ENCODE measurements around the gene FASTK. TPM values are rescaled to one million over a fixed set of nuclear protein-coding genes. Genes with fewer than 3 reads are reported as not detected.
A peak's percentile ranks its signal among the peaks of the same experiment; 100 is the strongest.

Gene FASTK
- total RNA-seq, 4 donors from 2014 or later, result 121 to 241 (median 144) TPM

- DNase-seq, result no peak
- H3K27me3 ChIP-seq, result no peaks in the 10 kb centered on the region
- H3K4me1 ChIP-seq, result peaks cover 19 to 41% (median 37%) of the 10 kb centered on the region in 4 donors
- H3K36me3 ChIP-seq, result peaks cover 0 to 44% (median 8%) of the 10 kb centered on the region in 4 donors
- in situ Hi-C loops (cut with MboI; ENCODE audit: low pct_ligation_motif_present in 1 of 4, low pct_unique_long_range_greater_than_20kb in 1 of 4, low sequenced_read_pairs in 3 of 4) (no loop called here), intact Hi-C loops (cut with DNase I; ENCODE audit: low total_unique reads) (no loop called here)
- 97 to 100% methylated on average over 6 to 18 of the region's 18 CpGs for WGBS, 2 donors (ENCODE audit: low coverage in 1 of 2)
- H3K27ac ChIP-seq, result no peak overlapping the region
- TF ChIP-seq, protein P1, sequence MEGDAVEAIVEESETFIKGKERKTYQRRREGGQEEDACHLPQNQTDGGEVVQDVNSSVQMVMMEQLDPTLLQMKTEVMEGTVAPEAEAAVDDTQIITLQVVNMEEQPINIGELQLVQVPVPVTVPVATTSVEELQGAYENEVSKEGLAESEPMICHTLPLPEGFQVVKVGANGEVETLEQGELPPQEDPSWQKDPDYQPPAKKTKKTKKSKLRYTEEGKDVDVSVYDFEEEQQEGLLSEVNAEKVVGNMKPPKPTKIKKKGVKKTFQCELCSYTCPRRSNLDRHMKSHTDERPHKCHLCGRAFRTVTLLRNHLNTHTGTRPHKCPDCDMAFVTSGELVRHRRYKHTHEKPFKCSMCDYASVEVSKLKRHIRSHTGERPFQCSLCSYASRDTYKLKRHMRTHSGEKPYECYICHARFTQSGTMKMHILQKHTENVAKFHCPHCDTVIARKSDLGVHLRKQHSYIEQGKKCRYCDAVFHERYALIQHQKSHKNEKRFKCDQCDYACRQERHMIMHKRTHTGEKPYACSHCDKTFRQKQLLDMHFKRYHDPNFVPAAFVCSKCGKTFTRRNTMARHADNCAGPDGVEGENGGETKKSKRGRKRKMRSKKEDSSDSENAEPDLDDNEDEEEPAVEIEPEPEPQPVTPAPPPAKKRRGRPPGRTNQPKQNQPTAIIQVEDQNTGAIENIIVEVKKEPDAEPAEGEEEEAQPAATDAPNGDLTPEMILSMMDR (IDR thresholded peaks at IDR 0.05), result no peak
- TF ChIP-seq EP300 (IDR thresholded peaks at IDR 0.05; ENCODE audit: low read depth), result no peak
- no peak for TF ChIP-seq POLR2AphosphoS5 (IDR thresholded peaks at IDR 0.05)
- no peak for TF ChIP-seq POLR2A (IDR thresholded peaks at IDR 0.05)
- H3K4me3 ChIP-seq, result no peak overlapping the region
- no peaks in the 10 kb centered on the region for H3K9me3 ChIP-seq
These were observed 16.2 kb downstream of the FASTK start for GRCh38 chr7:151064454-151064853.

DNA sequence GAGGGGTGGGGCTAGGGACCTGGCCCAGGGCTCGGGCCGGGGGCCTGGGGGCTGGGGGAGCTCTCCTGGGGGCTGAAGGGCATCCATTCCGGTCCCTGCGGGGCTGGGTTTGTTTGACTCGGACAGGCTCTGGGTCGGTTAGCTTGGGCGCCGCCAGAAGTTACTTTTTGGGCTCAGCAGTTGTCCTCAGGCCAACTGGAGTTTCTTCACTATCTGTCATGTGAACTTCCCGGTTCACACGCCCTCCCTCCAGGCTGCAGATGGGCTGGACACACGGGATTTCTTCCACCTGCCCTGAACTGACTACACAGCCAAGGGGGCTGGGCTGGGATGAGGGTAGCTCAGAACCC lies 17.4 kb downstream of the FASTK start:
- intact Hi-C loops (cut with DNase I; ENCODE audit: low total_unique reads), result no loop called here
- H3K4me3 ChIP-seq, result peak overlapping the region in 3 of 4 donors; percentile 18 to 45 (median 35)
- DNase-seq, result no peak
- 28% methylated on average over 4 of the region's 11 CpGs; no CpG with 5 or more reads in 1 of the 2 donors for WGBS, 2 donors (ENCODE audit: low coverage in 1 of 2)
- no peaks in the 10 kb centered on the region for H3K27me3 ChIP-seq
- peak overlapping the region; percentile 95 to 98 (median 96) for H3K27ac ChIP-seq
- peaks cover 0 to 35% (median 6%) of the 10 kb centered on the region in 4 donors for H3K36me3 ChIP-seq
- TF ChIP-seq POLR2AphosphoS5 (IDR thresholded peaks at IDR 0.05) (no peak), EP300 (IDR thresholded peaks at IDR 0.05; ENCODE audit: low read depth) (no peak), POLR2A (IDR thresholded peaks at IDR 0.05) (no peak)
- TF ChIP-seq, protein P1 (IDR thresholded peaks at IDR 0.05), result no peak
- peaks cover 21 to 51% (median 46%) of the 10 kb centered on the region in 4 donors for H3K4me1 ChIP-seq
- no peaks in the 10 kb centered on the region for H3K9me3 ChIP-seq
- in situ Hi-C loops (cut with MboI; ENCODE audit: low pct_ligation_motif_present in 1 of 4, low pct_unique_long_range_greater_than_20kb in 1 of 4, low sequenced_read_pairs in 3 of 4), result no loop called here

DNA sequence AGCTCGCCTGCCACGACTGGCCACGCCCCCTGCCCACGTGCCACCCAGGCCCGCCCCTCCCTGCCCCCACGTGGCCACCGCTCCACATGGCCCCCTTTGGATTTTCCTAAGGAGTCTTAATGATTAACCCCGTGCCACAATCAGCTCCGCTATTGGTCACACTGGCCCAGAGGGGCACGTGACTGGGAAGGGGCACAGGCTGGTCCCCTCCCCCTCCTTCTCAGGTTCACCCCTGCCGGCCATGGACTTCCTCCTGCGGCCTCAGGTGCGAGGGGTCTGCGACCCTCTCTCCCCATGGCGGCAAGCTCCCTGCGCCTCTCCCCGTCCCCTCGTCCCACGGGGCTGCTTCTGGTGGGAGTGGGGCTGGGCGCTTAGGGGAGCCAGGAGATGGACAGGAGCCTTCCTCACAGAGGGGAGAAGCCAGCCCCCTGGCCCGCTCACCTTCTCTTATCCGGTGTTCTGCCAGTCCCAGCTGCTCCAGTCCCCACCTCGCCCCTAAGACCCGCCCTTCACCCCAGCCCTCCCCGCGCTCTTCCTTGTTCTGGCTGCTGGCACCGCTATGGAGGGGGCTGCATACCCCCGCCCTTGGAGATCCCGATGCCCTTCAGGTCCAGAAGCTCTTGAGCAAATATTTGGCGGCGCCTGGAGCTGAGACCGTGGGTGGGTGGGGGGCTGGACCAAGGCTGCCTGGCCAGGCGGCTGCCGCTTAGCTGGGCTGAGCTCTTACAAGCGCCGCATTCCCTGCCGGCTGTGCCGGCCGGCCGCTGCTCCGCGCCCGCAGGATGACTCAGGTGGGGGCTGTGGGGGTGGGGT lies 18.0 kb downstream of the FASTK start:
- Histone ChIP-seq H3K4me3 (peak overlapping the region in 3 of 4 donors; percentile 18 to 45 (median 35)), H3K27ac (peak overlapping the region; percentile 95 to 98 (median 96)), H3K4me1 (peaks cover 21 to 51% (median 47%) of the 10 kb centered on the region in 4 donors), H3K9me3 (no peaks in the 10 kb centered on the region), H3K27me3 (no peaks in the 10 kb centered on the region), H3K36me3 (peaks cover 0 to 29% (median 3%) of the 10 kb centered on the region in 4 donors)
- intact Hi-C loops (cut with DNase I; ENCODE audit: low total_unique reads), result no loop called here
- peak; percentile 90 for DNase-seq
- TF ChIP-seq, protein P1 (IDR thresholded peaks at IDR 0.05), result no peak
- TF ChIP-seq POLR2A (IDR thresholded peaks at IDR 0.05), result peak; percentile 35
- WGBS, 2 donors (ENCODE audit: low coverage in 1 of 2), result 47% methylated on average over 25 of the region's 43 CpGs; no CpG with 5 or more reads in 1 of the 2 donors
- in situ Hi-C loops (cut with MboI; ENCODE audit: low pct_ligation_motif_present in 1 of 4, low pct_unique_long_range_greater_than_20kb in 1 of 4, low sequenced_read_pairs in 3 of 4), result no loop called here

- no peak for TF ChIP-seq EP300 (IDR thresholded peaks at IDR 0.05; ENCODE audit: low read depth)
- TF ChIP-seq POLR2AphosphoS5 (IDR thresholded peaks at IDR 0.05), result no peak
- no peak for TF ChIP-seq POLR2A (IDR thresholded peaks at IDR 0.05)
- TF ChIP-seq, protein P1 (IDR thresholded peaks at IDR 0.05), result no peak
- Histone ChIP-seq H3K4me3 (peak overlapping the region in 1 of 4 donors; percentile 35), H3K36me3 (peaks cover 0 to 24% (median under 1%) of the 10 kb centered on the region in 4 donors), H3K9me3 (no peaks in the 10 kb centered on the region), H3K27me3 (no peaks in the 10 kb centered on the region), H3K4me1 (peaks cover 24 to 54% (median 51%) of the 10 kb centered on the region in 4 donors), H3K27ac (peak overlapping the region; percentile 95 to 98 (median 96))
- in situ Hi-C loops (cut with MboI; ENCODE audit: low pct_ligation_motif_present in 1 of 4, low pct_unique_long_range_greater_than_20kb in 1 of 4, low sequenced_read_pairs in 3 of 4), result no loop called here
- no peak for DNase-seq
- WGBS, 2 donors (ENCODE audit: low coverage in 1 of 2), result 41% methylated on average over 8 of the region's 11 CpGs; no CpG with 5 or more reads in 1 of the 2 donors
- intact Hi-C loops (cut with DNase I; ENCODE audit: low total_unique reads), result no loop called here
These were observed 18.6 kb downstream of the FASTK start for GRCh38 chr7:151062111-151062398.
